SK-N-SH (cell line): ENCODE measurements around the gene COG3.

Experiments used
- CTCF ChIP-seq: fragments of 200-600 bp; sonication (generic); IDR thresholded peaks from 2 replicates; pipeline ENCODE4 v1.6.1; 2017; ENCODE audit warnings: antibody characterized with exemption, mild to moderate bottlenecking, moderate library complexity
- EZH2phosphoT487 ChIP-seq: fragments of 200-600 bp; sonication (generic); IDR thresholded peaks from 2 replicates; pipeline ENCODE4 v1.6.1; 2017; ENCODE audit warnings: low read depth, mixed run types, mild to moderate bottlenecking, antibody characterized with exemption, moderate library complexity, borderline replicate concordance
- IRF3 ChIP-seq: fragments of 150-350 bp; IDR thresholded peaks from 2 replicates; pipeline ENCODE4 v1.6.1; 2016; ENCODE audit warnings: mild to moderate bottlenecking, low read depth, low read length
- JUND ChIP-seq: IDR thresholded peaks from 2 replicates; pipeline ENCODE4 v1.4.0; 2012
- MAX ChIP-seq: IDR thresholded peaks from 2 replicates; pipeline ENCODE4 v1.4.0; 2012; ENCODE audit warnings: low read depth
- RXRA ChIP-seq: IDR thresholded peaks from 2 replicates; pipeline ENCODE4 v1.4.0; 2012; ENCODE audit warnings: low read depth, mild to moderate bottlenecking, borderline replicate concordance
- SMC3 ChIP-seq: IDR thresholded peaks from 2 replicates; pipeline ENCODE4 v1.6.1; 2012; ENCODE audit warnings: low read depth, low read length, improper control_type of control experiment
- TAF1 ChIP-seq: IDR thresholded peaks from 2 replicates; pipeline ENCODE4 v1.6.1; 2012; ENCODE audit warnings: low read depth, mild to moderate bottlenecking, low read length, moderate library complexity, borderline replicate concordance

GRCh38 chr13:45492538-45492937, 27.8 kb downstream of the COG3 start:
- TF ChIP-seq RXRA = no peak
- TF ChIP-seq CTCF = no peak
- TF ChIP-seq MAX = no peak
- TF ChIP-seq EZH2phosphoT487 = no peak
- no peak for TF ChIP-seq SMC3
- TF ChIP-seq TAF1 = no peak
- TF ChIP-seq JUND = peak; percentile 58
- TF ChIP-seq IRF3 = no peak
